ENCODE data around the gene S100A13.
"Not testable (repeated sequence)": the region's sequence is repeated elsewhere in the genome, so short reads cannot be mapped to it uniquely, and the experiment has no call there.

Gene S100A13

GRCh38 chr1:153608089-153608682, 19.1 kb downstream of the S100A13 start:
- DNase-seq (ENCODE audit: low read depth in 1 of 2, low spot score in 1 of 2) = no peak

DNA sequence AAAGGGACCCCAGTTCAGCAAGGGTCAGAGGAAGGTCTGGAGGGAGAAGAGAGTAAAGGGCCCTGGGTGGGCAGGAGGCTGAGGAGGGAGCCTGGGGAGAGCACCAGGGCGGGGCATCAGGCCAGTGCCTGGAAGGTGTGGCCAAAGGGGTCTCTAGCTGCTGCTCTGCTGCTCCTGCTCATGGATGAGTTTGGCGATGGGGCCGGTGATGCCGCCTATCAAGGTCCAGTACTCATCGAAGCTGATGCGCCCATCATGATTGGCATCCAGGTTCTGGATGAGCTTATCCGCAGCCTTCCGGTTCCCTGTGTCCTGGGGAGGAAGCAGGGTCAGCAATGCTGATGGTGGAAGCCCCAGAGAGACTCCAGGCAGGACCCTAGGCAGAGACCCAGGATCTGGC, 19.9 kb downstream of the S100A13 start:
- DNase-seq (ENCODE audit: low read depth in 1 of 2, low spot score in 1 of 2) = no peak

GRCh38 chr1:153606194-153606593, 21.1 kb downstream of the S100A13 start:
- no peak for DNase-seq (ENCODE audit: low read depth in 1 of 2, low spot score in 1 of 2)

- no peak for DNase-seq (ENCODE audit: low read depth in 1 of 2, low spot score in 1 of 2)
Measured at GRCh38 chr1:153602749-153603148, 24.6 kb downstream of the S100A13 start.

GRCh38 chr1:153599847-153600246, 27.5 kb downstream of the S100A13 start:
- no peak for DNase-seq (ENCODE audit: low read depth in 1 of 2, low spot score in 1 of 2)

GRCh38 chr1:153598309-153599172, 28.8 kb downstream of the S100A13 start:
- no peak for DNase-seq (ENCODE audit: low read depth in 1 of 2, low spot score in 1 of 2)

DNA sequence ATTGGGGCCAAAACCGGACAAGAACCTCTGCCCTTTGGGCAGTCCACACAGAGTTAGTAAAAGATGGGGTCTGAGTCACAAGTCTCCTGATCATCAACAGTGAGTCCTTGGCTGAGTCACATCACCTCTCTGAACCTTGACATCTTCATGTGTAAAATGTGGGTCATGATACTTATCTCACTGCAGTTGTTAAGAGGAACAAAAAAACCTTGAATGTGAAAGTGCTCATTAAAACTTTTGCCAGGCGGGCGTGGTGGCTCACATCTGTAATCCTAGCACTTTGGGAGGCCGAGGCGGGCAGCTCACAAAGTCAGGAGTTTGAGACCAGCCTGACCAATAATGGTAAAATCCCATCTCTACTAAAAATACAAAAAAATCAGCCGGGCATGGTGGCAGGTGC, 30.1 kb downstream of the S100A13 start:
- no peak for DNase-seq (ENCODE audit: low read depth in 1 of 2, low spot score in 1 of 2)

- DNase-seq (ENCODE audit: low read depth in 1 of 2, low spot score in 1 of 2) = no peak
Measured at GRCh38 chr1:153592748-153593147, 34.6 kb downstream of the S100A13 start.

- DNase-seq (ENCODE audit: low read depth in 1 of 2, low spot score in 1 of 2) = no peak
Measured at GRCh38 chr1:153588482-153588881, 38.8 kb downstream of the S100A13 start.

- DNase-seq (ENCODE audit: low read depth in 1 of 2, low spot score in 1 of 2) = not testable (repeated sequence)
Measured at GRCh38 chr1:153588033-153588432, 39.3 kb downstream of the S100A13 start.

DNA sequence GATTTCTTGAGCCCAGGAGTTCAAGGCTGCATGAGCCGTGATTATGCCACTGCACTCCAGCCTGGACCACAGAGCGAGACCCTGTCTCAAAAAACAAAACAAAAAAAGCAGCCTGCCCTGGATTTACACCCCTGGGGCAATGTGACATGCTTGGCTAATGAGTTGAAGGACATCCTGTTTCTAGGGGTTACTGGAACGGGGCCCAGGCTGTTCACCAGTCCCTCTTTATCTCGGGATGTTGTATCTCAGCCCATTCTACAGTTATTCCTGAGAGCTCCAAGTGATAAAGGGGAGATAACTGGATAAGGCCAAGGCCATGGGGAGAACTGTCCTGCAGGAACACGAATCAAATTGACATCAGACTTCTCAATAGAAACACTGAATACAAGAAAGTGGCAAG, 40.0 kb downstream of the S100A13 start:
- no peak for DNase-seq (ENCODE audit: low read depth in 1 of 2, low spot score in 1 of 2)

- DNase-seq (ENCODE audit: low read depth in 1 of 2, low spot score in 1 of 2) = no peak
Measured at GRCh38 chr1:153586347-153586746, 41.0 kb downstream of the S100A13 start.

- DNase-seq (ENCODE audit: low read depth in 1 of 2, low spot score in 1 of 2) = no peak
Measured at GRCh38 chr1:153585006-153585405, 42.3 kb downstream of the S100A13 start.

DNA sequence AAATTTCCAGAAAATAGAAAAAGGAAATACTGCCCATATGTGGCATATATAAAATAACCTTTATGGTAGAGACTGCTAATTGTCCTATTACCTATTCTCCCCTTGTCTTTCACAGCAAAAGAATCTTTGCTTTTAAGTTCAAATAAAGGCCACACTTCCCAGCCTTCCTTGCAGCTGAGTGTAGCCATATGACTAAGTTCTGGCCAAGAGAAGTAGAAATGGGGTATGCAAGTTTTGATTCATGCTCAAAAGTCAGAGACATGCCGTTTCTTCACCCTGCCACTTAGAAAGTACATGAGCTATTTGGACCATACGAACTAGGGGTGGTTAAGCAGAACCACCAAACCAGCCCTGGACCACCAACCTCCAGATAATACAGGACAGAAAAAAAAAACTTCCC, 43.3 kb downstream of the S100A13 start:
- DNase-seq (ENCODE audit: low read depth in 1 of 2, low spot score in 1 of 2) = no peak

GRCh38 chr1:153583514-153583913, 43.8 kb downstream of the S100A13 start:
- not testable (repeated sequence) for DNase-seq (ENCODE audit: low read depth in 1 of 2, low spot score in 1 of 2)

GRCh38 chr1:153582836-153583235, 44.5 kb downstream of the S100A13 start:
- DNase-seq (ENCODE audit: low read depth in 1 of 2, low spot score in 1 of 2) = not testable (repeated sequence)

GRCh38 chr1:153578936-153579335, 48.4 kb downstream of the S100A13 start:
- no peak for DNase-seq (ENCODE audit: low read depth in 1 of 2, low spot score in 1 of 2)

GRCh38 chr1:153578490-153578889, 48.8 kb downstream of the S100A13 start:
- no peak for DNase-seq (ENCODE audit: low read depth in 1 of 2, low spot score in 1 of 2)

DNA sequence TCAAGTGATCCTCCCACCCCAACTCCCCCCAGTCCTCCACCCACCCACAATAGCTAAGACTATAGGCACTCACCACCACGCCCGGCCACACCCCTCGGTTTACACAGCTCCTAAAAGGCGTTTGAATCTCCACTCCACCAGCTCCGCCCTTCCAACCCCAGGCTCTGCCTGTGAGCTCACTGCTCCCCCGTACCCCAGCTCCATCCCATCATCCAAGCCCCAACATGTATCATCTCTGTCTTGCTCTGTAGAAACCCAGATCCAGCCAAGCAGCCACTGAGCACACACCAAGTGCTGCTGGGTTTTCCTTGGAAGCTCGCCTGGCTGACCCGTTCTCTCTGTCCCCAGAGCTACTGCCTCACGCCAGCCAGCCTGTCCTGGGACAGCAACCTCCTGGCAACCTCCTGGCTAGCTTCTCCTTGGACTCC, 49.7 kb downstream of the S100A13 start:
- DNase-seq (ENCODE audit: low read depth in 1 of 2, low spot score in 1 of 2) = no peak

DNA sequence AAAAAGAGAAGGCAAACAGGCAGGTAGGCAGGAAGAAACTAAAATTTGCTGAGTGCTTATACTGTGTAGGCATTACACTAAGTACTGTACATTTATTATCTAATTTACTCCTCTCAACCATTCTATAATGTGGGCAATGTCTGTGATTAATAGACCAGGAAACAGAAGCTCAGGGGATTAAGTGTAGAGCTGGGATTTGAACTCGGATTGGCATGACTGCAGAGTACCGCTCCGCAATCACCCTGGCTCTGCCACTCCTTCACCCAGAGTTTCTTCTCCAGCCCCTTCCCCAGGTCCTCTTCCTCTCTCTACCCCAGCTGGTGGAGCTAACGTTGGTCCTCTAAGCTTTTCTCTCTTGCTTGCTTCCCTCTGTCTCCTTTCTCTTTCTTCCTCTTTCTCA, 50.2 kb downstream of the S100A13 start:
- no peak for DNase-seq (ENCODE audit: low read depth in 1 of 2, low spot score in 1 of 2)

- not testable (repeated sequence) for DNase-seq (ENCODE audit: low read depth in 1 of 2, low spot score in 1 of 2)
Measured at GRCh38 chr1:153575497-153575896, 51.8 kb downstream of the S100A13 start.

DNA sequence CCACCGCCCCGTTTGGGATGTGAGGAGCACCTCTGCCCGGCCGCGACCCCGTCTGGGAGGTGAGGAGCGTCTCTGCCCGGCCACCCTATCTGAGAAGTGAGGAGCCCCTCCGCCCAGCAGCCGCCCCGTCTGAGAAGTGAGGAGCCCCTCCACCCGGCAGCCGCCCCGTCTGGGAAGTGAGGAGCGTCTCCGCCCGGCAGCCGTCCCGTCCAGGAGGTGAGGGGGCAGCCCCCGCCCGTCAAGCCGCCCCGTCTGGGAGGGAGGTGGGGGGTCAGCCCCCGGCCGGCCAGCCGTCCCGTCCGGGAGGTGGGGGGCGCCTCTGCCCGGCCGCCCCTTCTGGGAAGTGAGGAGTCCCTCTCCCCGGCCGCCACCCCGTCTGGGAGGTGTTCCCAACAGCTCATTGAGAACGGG, 52.2 kb downstream of the S100A13 start:
- not testable (repeated sequence) for DNase-seq (ENCODE audit: low read depth in 1 of 2, low spot score in 1 of 2)

GRCh38 chr1:153573351-153573750, 54.0 kb downstream of the S100A13 start:
- no peak for DNase-seq (ENCODE audit: low read depth in 1 of 2, low spot score in 1 of 2)
